ENCODE measurements around the gene RPUSD3. TPM values are rescaled to one million over a fixed set of nuclear protein-coding genes. Genes with fewer than 3 reads are reported as not detected.
A peak's percentile ranks its signal among the peaks of the same experiment; 100 is the strongest.
"Not testable (repeated sequence)": the region's sequence is repeated elsewhere in the genome, so short reads cannot be mapped to it uniquely, and the experiment has no call there.

The RPUSD3 gene
- total RNA-seq, 2 donors from 2014 or later, result 70.7 to 83.2 TPM

GRCh38 chr3:9875448-9875847 is 31.6 kb upstream of the RPUSD3 start:
- H3K27ac Mint-ChIP-seq, result no peak overlapping the region
- no peaks in the 10 kb centered on the region for H3K36me3 Mint-ChIP-seq
- no peaks in the 10 kb centered on the region for H3K9me3 Mint-ChIP-seq

GRCh38 chr3:9872067-9872466 is 28.3 kb upstream of the RPUSD3 start:
- ATAC-seq; DNase-seq (ENCODE audit: low spot score in 2 of 2); H3K36me3 Mint-ChIP-seq; H3K27ac Mint-ChIP-seq; H3K9me3 Mint-ChIP-seq: not testable (repeated sequence)

More at GRCh38 chr3:9875448-9875847, 31.6 kb upstream of the RPUSD3 start:
- no peak for ATAC-seq
- DNase-seq (ENCODE audit: low spot score in 2 of 2), result no peak

GRCh38 chr3:9870978-9871377 is 27.2 kb upstream of the RPUSD3 start:
- Mint-ChIP-seq H3K36me3 (no peaks in the 10 kb centered on the region), H3K27ac (no peak overlapping the region), H3K9me3 (no peaks in the 10 kb centered on the region)
- DNase-seq (ENCODE audit: low spot score in 2 of 2) (no peak), ATAC-seq (no peak)

- ATAC-seq (no peak), DNase-seq (ENCODE audit: low spot score in 2 of 2) (no peak)
- H3K27ac Mint-ChIP-seq, result no peak overlapping the region
- no peaks in the 10 kb centered on the region for H3K36me3 Mint-ChIP-seq
- H3K9me3 Mint-ChIP-seq, result no peaks in the 10 kb centered on the region
These were observed 26.1 kb upstream of the RPUSD3 start for GRCh38 chr3:9869955-9870354.

GRCh38 chr3:9867106-9867505 is 23.3 kb upstream of the RPUSD3 start:
- ATAC-seq, result no peak
- peak overlapping the region in 1 of 2 donors; percentile 28 for H3K27ac Mint-ChIP-seq
- no peaks in the 10 kb centered on the region for H3K9me3 Mint-ChIP-seq
- DNase-seq (ENCODE audit: low spot score in 2 of 2), result no peak
- H3K36me3 Mint-ChIP-seq, result no peaks in the 10 kb centered on the region

- ATAC-seq (no peak), DNase-seq (ENCODE audit: low spot score in 2 of 2) (no peak)
- Mint-ChIP-seq H3K9me3 (no peaks in the 10 kb centered on the region), H3K27ac (peak overlapping the region in 1 of 2 donors; percentile 28), H3K36me3 (no peaks in the 10 kb centered on the region)
These were observed 22.8 kb upstream of the RPUSD3 start for GRCh38 chr3:9866639-9867038.

- H3K27ac Mint-ChIP-seq; ATAC-seq; DNase-seq (ENCODE audit: low spot score in 2 of 2); H3K36me3 Mint-ChIP-seq; H3K9me3 Mint-ChIP-seq: not testable (repeated sequence)
These were observed 21.4 kb upstream of the RPUSD3 start for GRCh38 chr3:9865125-9865637.

GRCh38 chr3:9864200-9864927 is 20.6 kb upstream of the RPUSD3 start:
- H3K9me3 Mint-ChIP-seq, result no peaks in the 10 kb centered on the region
- no peak overlapping the region for H3K27ac Mint-ChIP-seq
- DNase-seq (ENCODE audit: low spot score in 2 of 2) (no peak), ATAC-seq (no peak)
- no peaks in the 10 kb centered on the region for H3K36me3 Mint-ChIP-seq

- ATAC-seq, result no peak
- Mint-ChIP-seq H3K27ac (no peak overlapping the region), H3K9me3 (no peaks in the 10 kb centered on the region), H3K36me3 (no peaks in the 10 kb centered on the region)
- DNase-seq (ENCODE audit: low spot score in 2 of 2), result no peak
These were observed 19.4 kb upstream of the RPUSD3 start for GRCh38 chr3:9863058-9863772.

- DNase-seq (ENCODE audit: low spot score in 2 of 2) (peak in 1 of 2 donors; percentile 35), ATAC-seq (peak; percentile 62 to 89)
- H3K9me3 Mint-ChIP-seq, result no peaks in the 10 kb centered on the region
- H3K27ac Mint-ChIP-seq, result no peak overlapping the region
- no peaks in the 10 kb centered on the region for H3K36me3 Mint-ChIP-seq
These were observed 18.7 kb upstream of the RPUSD3 start for GRCh38 chr3:9862391-9863057.

GRCh38 chr3:9861626-9862130 is 17.9 kb upstream of the RPUSD3 start:
- H3K36me3 Mint-ChIP-seq, result no peaks in the 10 kb centered on the region
- ATAC-seq (no peak), DNase-seq (ENCODE audit: low spot score in 2 of 2) (no peak)
- no peak overlapping the region for H3K27ac Mint-ChIP-seq
- H3K9me3 Mint-ChIP-seq, result no peaks in the 10 kb centered on the region

- Mint-ChIP-seq H3K9me3 (no peaks in the 10 kb centered on the region), H3K27ac (no peak overlapping the region), H3K36me3 (no peaks in the 10 kb centered on the region)
- ATAC-seq (no peak), DNase-seq (ENCODE audit: low spot score in 2 of 2) (no peak)
These were observed 17.4 kb upstream of the RPUSD3 start for GRCh38 chr3:9861201-9861600.

GRCh38 chr3:9859530-9860025 is 15.8 kb upstream of the RPUSD3 start:
- Mint-ChIP-seq H3K9me3 (no peaks in the 10 kb centered on the region), H3K27ac (peak overlapping the region in 1 of 2 donors; percentile 9)

GRCh38 chr3:9855594-9855993 is 11.8 kb upstream of the RPUSD3 start:
- ATAC-seq (no peak), DNase-seq (ENCODE audit: low spot score in 2 of 2) (no peak)
- Mint-ChIP-seq H3K36me3 (no peaks in the 10 kb centered on the region), H3K27ac (peak overlapping the region in 1 of 2 donors; percentile 72), H3K9me3 (no peaks in the 10 kb centered on the region)

More at GRCh38 chr3:9859530-9860025, 15.8 kb upstream of the RPUSD3 start:
- no peak for ATAC-seq
- H3K36me3 Mint-ChIP-seq, result no peaks in the 10 kb centered on the region
- no peak for DNase-seq (ENCODE audit: low spot score in 2 of 2)

- H3K36me3 Mint-ChIP-seq, ATAC-seq, H3K9me3 Mint-ChIP-seq: not testable (repeated sequence)
These were observed 10.6 kb upstream of the RPUSD3 start for GRCh38 chr3:9854291-9854940.

GRCh38 chr3:9852528-9852927 is 8.7 kb upstream of the RPUSD3 start:
- no peaks in the 10 kb centered on the region for H3K9me3 Mint-ChIP-seq
- no peak for DNase-seq (ENCODE audit: low spot score in 2 of 2)
- no peak overlapping the region for H3K27ac Mint-ChIP-seq
- ATAC-seq, result no peak
- H3K36me3 Mint-ChIP-seq, result no peaks in the 10 kb centered on the region

More at GRCh38 chr3:9854291-9854940, 10.6 kb upstream of the RPUSD3 start:
- peak overlapping the region in 1 of 2 donors; percentile 44 for H3K27ac Mint-ChIP-seq
- DNase-seq (ENCODE audit: low spot score in 2 of 2), result not testable (repeated sequence)
